ENCODE results near the gene CST3. TPM values are rescaled to one million over a fixed set of nuclear protein-coding genes. Genes with fewer than 3 reads are reported as not detected.
"Not testable (repeated sequence)": the region's sequence is repeated elsewhere in the genome, so short reads cannot be mapped to it uniquely, and the experiment has no call there.

CST3 gene
- total and polyA plus RNA-seq, 3 donors from 2014 or later = 1,703 to 4,272 (median 3,145) TPM

DNA sequence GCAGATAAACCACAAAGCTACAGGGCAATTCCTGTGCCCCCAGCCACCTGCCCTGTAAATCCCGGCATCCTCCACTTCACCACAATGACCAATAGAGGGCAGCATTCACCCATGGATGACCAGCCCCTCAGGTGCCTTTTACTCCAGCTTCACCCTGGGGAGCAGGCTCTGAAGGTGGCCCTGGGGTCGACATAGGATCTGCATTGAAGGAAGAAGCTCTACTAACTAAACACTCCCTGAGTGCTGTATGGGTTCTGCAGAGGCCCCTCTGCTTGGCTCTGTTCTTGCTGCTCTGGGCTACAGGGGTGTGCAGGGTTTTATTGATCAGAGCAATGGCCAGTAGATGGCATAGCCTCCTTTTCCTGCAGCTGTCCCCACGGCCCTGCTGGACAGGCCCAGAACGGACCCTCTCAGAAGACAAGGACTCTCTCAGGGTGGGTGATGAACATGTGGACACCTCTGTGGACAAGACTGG, 30.8 kb upstream of the CST3 start:
- H3K27me3 ChIP-seq = no peaks in the 10 kb centered on the region
- no peaks in the 10 kb centered on the region for H3K36me3 ChIP-seq (ENCODE audit: low read depth, missing control alignments)
- intact Hi-C loops (cut with DNase I; ENCODE audit: low total_unique reads) = no loop called here
- no peak for TF ChIP-seq POLR2A (IDR thresholded peaks at IDR 0.05)
- TF ChIP-seq, protein P1, sequence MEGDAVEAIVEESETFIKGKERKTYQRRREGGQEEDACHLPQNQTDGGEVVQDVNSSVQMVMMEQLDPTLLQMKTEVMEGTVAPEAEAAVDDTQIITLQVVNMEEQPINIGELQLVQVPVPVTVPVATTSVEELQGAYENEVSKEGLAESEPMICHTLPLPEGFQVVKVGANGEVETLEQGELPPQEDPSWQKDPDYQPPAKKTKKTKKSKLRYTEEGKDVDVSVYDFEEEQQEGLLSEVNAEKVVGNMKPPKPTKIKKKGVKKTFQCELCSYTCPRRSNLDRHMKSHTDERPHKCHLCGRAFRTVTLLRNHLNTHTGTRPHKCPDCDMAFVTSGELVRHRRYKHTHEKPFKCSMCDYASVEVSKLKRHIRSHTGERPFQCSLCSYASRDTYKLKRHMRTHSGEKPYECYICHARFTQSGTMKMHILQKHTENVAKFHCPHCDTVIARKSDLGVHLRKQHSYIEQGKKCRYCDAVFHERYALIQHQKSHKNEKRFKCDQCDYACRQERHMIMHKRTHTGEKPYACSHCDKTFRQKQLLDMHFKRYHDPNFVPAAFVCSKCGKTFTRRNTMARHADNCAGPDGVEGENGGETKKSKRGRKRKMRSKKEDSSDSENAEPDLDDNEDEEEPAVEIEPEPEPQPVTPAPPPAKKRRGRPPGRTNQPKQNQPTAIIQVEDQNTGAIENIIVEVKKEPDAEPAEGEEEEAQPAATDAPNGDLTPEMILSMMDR (IDR thresholded peaks at IDR 0.05) = peak; percentile 48 to 81 (median 75)
- H3K9me3 ChIP-seq = no peaks in the 10 kb centered on the region
- H3K27ac ChIP-seq = no peak overlapping the region
- H3K4me3 ChIP-seq = no peak overlapping the region
- peak; percentile 78 for DNase-seq
- H3K4me1 ChIP-seq = peaks cover 9% of the 10 kb centered on the region
- WGBS, 2 donors = 23 to 33% methylated on average over 3 to 4 of the region's 4 CpGs

DNA sequence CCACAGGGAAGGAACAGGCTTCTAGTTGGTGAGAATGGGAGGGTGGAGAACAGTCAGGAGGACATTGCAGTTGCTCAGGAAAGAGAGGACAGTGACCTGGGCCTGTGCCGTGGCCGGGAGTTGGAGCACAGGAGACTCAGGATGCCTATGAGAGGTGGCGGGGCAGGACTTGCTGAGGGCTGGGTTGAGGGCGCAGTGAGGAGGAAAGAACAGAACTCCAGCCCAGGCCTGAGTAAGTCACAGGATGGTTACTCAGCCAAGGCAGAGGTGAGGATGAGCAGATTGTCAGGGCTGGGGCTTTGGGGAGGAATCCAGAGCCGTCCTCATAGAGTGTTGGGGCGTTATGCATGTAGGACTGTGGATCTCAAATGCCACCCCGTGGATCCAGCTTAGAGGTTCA, 29.9 kb upstream of the CST3 start:
- 80 to 83% methylated on average over 7 of the region's 7 CpGs for WGBS, 2 donors
- DNase-seq = no peak
- no peak for TF ChIP-seq POLR2A (IDR thresholded peaks at IDR 0.05)
- TF ChIP-seq, protein P1 (IDR thresholded peaks at IDR 0.05) = no peak
- Histone ChIP-seq H3K9me3 (no peaks in the 10 kb centered on the region), H3K27me3 (no peaks in the 10 kb centered on the region), H3K4me1 (peaks cover 9% of the 10 kb centered on the region), H3K36me3 (ENCODE audit: low read depth, missing control alignments) (no peaks in the 10 kb centered on the region), H3K27ac (no peak overlapping the region), H3K4me3 (no peak overlapping the region)
- intact Hi-C loops (cut with DNase I; ENCODE audit: low total_unique reads) = no loop called here

DNA sequence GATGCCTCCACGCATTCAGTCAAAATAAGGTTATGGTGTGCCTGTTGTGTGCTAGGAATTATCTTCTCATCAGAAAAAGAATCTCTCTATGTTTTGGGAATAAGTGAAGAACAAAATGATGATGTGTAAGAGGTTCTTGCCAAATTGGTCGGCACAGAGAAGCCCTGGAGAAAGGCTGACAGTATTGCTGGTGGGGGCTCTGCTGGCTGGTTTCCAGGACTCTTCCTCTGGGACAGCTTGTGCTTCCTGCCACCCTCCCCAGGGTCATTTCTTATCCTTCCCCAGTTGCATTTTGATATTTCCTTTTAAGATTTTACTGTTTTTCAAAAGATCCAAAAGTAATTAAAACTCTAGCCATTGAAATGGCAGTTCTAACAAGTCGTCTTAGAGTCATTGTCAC, 28.9 kb upstream of the CST3 start:
- intact Hi-C loops (cut with DNase I; ENCODE audit: low total_unique reads) = no loop called here
- peak; percentile 25 for DNase-seq

DNA sequence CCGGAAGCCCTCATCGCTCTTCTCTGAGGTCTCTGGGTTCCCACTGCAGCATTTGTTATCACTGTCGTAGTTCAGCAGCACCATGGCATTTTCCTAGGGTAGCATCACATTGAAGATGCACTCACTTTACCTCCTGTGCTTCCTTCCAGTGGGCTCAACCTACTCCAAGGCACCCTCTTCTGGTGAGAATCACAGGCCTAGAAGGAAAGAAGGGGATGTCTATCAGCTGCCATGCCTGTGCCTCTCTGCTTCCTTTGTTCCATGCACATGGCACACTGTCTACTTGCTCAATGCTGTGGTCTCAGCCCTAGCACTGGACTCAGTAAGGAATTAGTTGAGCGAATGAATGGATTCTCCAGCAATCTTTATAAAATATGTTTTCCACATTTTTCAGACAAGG, 28.4 kb upstream of the CST3 start:
- intact Hi-C loops (cut with DNase I; ENCODE audit: low total_unique reads) = no loop called here
- Histone ChIP-seq H3K4me1 (peaks cover 9% of the 10 kb centered on the region), H3K27ac (peak overlapping the region in 1 of 2 donors; percentile 36), H3K36me3 (ENCODE audit: low read depth, missing control alignments) (no peaks in the 10 kb centered on the region), H3K4me3 (no peak overlapping the region), H3K9me3 (no peaks in the 10 kb centered on the region), H3K27me3 (no peaks in the 10 kb centered on the region)
- DNase-seq = peak; percentile 21
- 75 to 77% methylated on average over 4 of the region's 4 CpGs for WGBS, 2 donors
- no peak for TF ChIP-seq POLR2A (IDR thresholded peaks at IDR 0.05)
- TF ChIP-seq, protein P1 (IDR thresholded peaks at IDR 0.05) = no peak

More for the DNA sequence above, 28.9 kb upstream of the CST3 start:
- WGBS, 2 donors = 23 to 41% methylated on average over 3 of the region's 3 CpGs
- H3K27ac ChIP-seq = peak overlapping the region in 1 of 2 donors; percentile 36
- TF ChIP-seq, protein P1 (IDR thresholded peaks at IDR 0.05) = no peak
- TF ChIP-seq POLR2A (IDR thresholded peaks at IDR 0.05) = no peak
- H3K4me1 ChIP-seq = peaks cover 9% of the 10 kb centered on the region
- no peak overlapping the region for H3K4me3 ChIP-seq
- H3K9me3 ChIP-seq = no peaks in the 10 kb centered on the region
- no peaks in the 10 kb centered on the region for H3K27me3 ChIP-seq
- no peaks in the 10 kb centered on the region for H3K36me3 ChIP-seq (ENCODE audit: low read depth, missing control alignments)

DNA sequence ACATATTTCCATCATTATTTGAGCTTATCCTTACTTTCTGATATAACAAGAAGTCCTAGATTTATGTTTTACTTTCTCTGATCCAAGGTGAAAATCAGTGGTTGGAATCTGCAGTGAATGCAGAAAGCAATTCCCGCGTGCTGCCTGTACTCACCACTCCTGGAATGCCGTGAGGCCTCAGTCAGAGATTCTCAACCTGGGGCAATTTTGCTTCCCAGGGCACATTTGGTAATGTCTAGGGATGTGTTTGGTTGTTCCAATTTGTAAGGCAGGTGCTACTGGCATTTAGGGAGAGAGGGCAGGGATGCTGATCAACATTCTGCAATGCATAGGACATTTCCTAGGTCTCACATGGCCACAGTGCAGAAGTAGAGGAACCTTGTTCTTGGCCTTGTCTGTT, 27.2 kb upstream of the CST3 start:
- Histone ChIP-seq H3K4me1 (peaks cover 9% of the 10 kb centered on the region), H3K9me3 (no peaks in the 10 kb centered on the region), H3K36me3 (ENCODE audit: low read depth, missing control alignments) (no peaks in the 10 kb centered on the region), H3K27me3 (no peaks in the 10 kb centered on the region), H3K27ac (no peak overlapping the region), H3K4me3 (no peak overlapping the region)
- no peak for DNase-seq
- no peak for TF ChIP-seq POLR2A (IDR thresholded peaks at IDR 0.05)
- TF ChIP-seq, protein P1 (IDR thresholded peaks at IDR 0.05) = no peak
- 83 to 94% methylated on average over 3 of the region's 3 CpGs for WGBS, 2 donors
- intact Hi-C loops (cut with DNase I; ENCODE audit: low total_unique reads) = no loop called here

DNA sequence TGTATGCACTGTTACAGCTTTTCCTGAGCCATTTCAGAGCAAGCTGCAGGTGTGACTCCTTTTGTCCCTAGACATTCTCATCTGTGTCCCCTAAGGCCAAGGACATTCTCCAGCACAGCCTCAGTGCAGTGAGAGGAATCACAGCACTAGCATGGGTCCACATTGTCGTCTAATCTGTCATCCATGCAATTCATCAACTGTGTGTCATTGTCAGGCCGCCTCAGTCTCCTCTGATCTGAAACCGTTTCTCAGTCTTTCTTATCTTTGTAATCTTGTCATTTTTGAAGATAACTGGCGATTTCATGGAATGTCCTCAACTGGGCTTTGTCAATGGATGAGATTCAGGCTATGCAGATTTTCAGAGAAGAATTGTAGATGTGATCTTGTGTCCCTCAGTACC, 26.3 kb upstream of the CST3 start:
- WGBS, 2 donors = 79 to 85% methylated on average over 4 of the region's 4 CpGs
- intact Hi-C loops (cut with DNase I; ENCODE audit: low total_unique reads); H3K36me3 ChIP-seq (ENCODE audit: low read depth, missing control alignments); H3K9me3 ChIP-seq; DNase-seq; H3K27ac ChIP-seq; H3K4me3 ChIP-seq; H3K4me1 ChIP-seq; H3K27me3 ChIP-seq: not testable (repeated sequence)
